K562 (cell line): ENCODE measurements around the gene GIPR. TPM values are rescaled to one million over a fixed set of nuclear protein-coding genes. Genes with fewer than 3 reads are reported as not detected.
A peak's percentile ranks its signal among the peaks of the same experiment; 100 is the strongest.

Experiments used
- GABPB1 ChIP-seq: sonication (generic); formaldehyde crosslinking; IDR thresholded peaks from 2 replicates; pipeline ENCODE4 v1.8.0; 2022; ENCODE audit warnings: mild to moderate bottlenecking, missing genetic modification reagents
- HDAC2 ChIP-seq: fragments of 450-650 bp; IDR thresholded peaks from 2 replicates; pipeline ENCODE4 v1.6.1; 2016; ENCODE audit warnings: mild to moderate bottlenecking
- KLF13 ChIP-seq: fragments of 450-650 bp; IDR thresholded peaks from 2 replicates; pipeline ENCODE4 v1.6.1; 2016; ENCODE audit warnings: missing genetic modification characterization, low read depth, mild to moderate bottlenecking, missing compliant biosample characterization, moderate library complexity, borderline replicate concordance
- NFYB ChIP-seq: IDR thresholded peaks from 2 replicates; pipeline ENCODE4 v1.6.1; 2011; ENCODE audit warnings: mild to moderate bottlenecking, moderate library complexity; ENCODE audit not compliant: insufficient read length; ENCODE audit errors: extremely low read depth
- PHF20 ChIP-seq: fragments of 450-650 bp; IDR thresholded peaks from 2 replicates; pipeline ENCODE4 v1.6.1; 2018; ENCODE audit not compliant: partially characterized antibody
- PTBP1 ChIP-seq: fragments of 200-400 bp; formaldehyde crosslinking; IDR thresholded peaks from 2 replicates; pipeline ENCODE4 v1.6.1; 2017; ENCODE audit warnings: low read depth, low read length
- SMARCA4 ChIP-seq: fragments of 450-650 bp; IDR thresholded peaks from 2 replicates; pipeline ENCODE4 v1.6.1; 2016
- SMARCA5 ChIP-seq: fragments of 450-650 bp; IDR thresholded peaks from 2 replicates; pipeline ENCODE4 v1.6.1; 2016
- ZBTB11 ChIP-seq, 3 experiments: fragments of 200-800 bp in 1 of 3; fragments of 250-450 bp in 1 of 3; fragments of 450-650 bp in 1 of 3; sonication (Bioruptor Pico) in 1 of 3; sonication (Bioruptor generic) in 1 of 3; formaldehyde crosslinking in 1 of 3; IDR thresholded peaks; 2 replicates each; pipeline versions ENCODE4 v1.6.1 to v1.8.0; 2016 to 2022; ENCODE audit warnings: mild to moderate bottlenecking in 2 of 3, missing genetic modification characterization in 2 of 3, missing compliant biosample characterization in 1 of 3, moderate library complexity in 1 of 3
- ZKSCAN1 ChIP-seq: fragments of 150-350 bp; IDR thresholded peaks from 2 replicates; pipeline ENCODE4 v1.6.1; 2016; ENCODE audit warnings: low read depth, low read length
- ZNF143 ChIP-seq: sonication (generic); formaldehyde crosslinking; IDR thresholded peaks from 2 replicates; pipeline ENCODE4 v1.9.0; 2022; ENCODE audit warnings: mild to moderate bottlenecking, missing genetic modification reagents
- polyA plus RNA-seq, 8 experiments: library from polyadenylated mRNA; depleted of rRNA in 4 of 8; stranded (reverse) in 5 of 8; unstranded in 3 of 8; fragments of >200 nt; fragmentation: Nextera tagmentation in 2 of 8; fragmentation: Illumina TruSeq in 1 of 8; extraction: Ambion mirVana in 2 of 8; extraction: Trizol in 1 of 8; gene quantifications; 2 replicates each; pipeline versions ENCODE4 v1.2.1 to v1.2.3, GENCODE V29; 2011 to 2014; ENCODE audit warnings: inconsistent platforms in 1 of 8, missing spikeins in 1 of 8
- total RNA-seq, 7 experiments: library from RNA; depleted of rRNA in 6 of 7; stranded (reverse); fragments of >200 nt in 6 of 7; fragmentation: Illumina TruSeq in 2 of 7; extraction: Trizol in 2 of 7; gene quantifications; 2 replicates each; pipeline versions ENCODE4 v1.2.1 to v1.2.3, GENCODE V29; 2011 to 2021; ENCODE audit warnings: low replicate concordance in 1 of 7
- TF ChIP-seq, protein P1 (sequence below), 2 experiments: IDR thresholded peaks; 2 replicates each; pipeline ENCODE4 v1.6.1; 2012; ENCODE audit warnings: improper control_type of control experiment in 2 of 2, low read depth in 2 of 2, low read length in 2 of 2, borderline replicate concordance in 1 of 2
- TF ChIP-seq, protein P2 (sequence below): sonication (generic); formaldehyde crosslinking; IDR thresholded peaks from 2 replicates; pipeline ENCODE4 v1.9.0; 2022; ENCODE audit warnings: mild to moderate bottlenecking, missing genetic modification reagents

Gene GIPR
- total and polyA plus RNA-seq, 9 of the 15 experiments (the other 6 are each of a cell fraction or from before 2014, with no cell fraction given), result 2.2 to 26.8 (median 12.7) TPM

- TF ChIP-seq, protein P1, sequence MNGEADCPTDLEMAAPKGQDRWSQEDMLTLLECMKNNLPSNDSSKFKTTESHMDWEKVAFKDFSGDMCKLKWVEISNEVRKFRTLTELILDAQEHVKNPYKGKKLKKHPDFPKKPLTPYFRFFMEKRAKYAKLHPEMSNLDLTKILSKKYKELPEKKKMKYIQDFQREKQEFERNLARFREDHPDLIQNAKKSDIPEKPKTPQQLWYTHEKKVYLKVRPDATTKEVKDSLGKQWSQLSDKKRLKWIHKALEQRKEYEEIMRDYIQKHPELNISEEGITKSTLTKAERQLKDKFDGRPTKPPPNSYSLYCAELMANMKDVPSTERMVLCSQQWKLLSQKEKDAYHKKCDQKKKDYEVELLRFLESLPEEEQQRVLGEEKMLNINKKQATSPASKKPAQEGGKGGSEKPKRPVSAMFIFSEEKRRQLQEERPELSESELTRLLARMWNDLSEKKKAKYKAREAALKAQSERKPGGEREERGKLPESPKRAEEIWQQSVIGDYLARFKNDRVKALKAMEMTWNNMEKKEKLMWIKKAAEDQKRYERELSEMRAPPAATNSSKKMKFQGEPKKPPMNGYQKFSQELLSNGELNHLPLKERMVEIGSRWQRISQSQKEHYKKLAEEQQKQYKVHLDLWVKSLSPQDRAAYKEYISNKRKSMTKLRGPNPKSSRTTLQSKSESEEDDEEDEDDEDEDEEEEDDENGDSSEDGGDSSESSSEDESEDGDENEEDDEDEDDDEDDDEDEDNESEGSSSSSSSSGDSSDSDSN (IDR thresholded peaks at IDR 0.05; ENCODE audit: borderline replicate concordance in 1 of 2, low read depth in 2 of 2, low read length in 2 of 2), result 0 out of 4 replicates have a peak, but pooled peaks of 1 of the 2 experiments have one; percentile 28
- TF ChIP-seq NFYB (no peak), PHF20 (peak; percentile 36), SMARCA5 (peak; percentile 92), SMARCA4 (peak; percentile 56), ZKSCAN1 (0 out of 2 replicates have a peak, but pooled peaks have one; percentile 11), ZNF143 (peak; percentile 12; the same call in 1 of the 2 replicates), PTBP1 (0 out of 2 replicates have a peak, but pooled peaks have one; percentile 31), GABPB1 (CRISPR knock-in tag) (peak; percentile 42), HDAC2 (peak; percentile 74), ZBTB11 (CRISPR knock-in tag; IDR thresholded peaks at IDR 0.05) (peak in 1 of 3 experiments; percentile 48; a peak in 1 of 6 replicates), KLF13 (tag) (peak; percentile 54; the same call in 1 of the 2 replicates)
- TF ChIP-seq, protein P2, sequence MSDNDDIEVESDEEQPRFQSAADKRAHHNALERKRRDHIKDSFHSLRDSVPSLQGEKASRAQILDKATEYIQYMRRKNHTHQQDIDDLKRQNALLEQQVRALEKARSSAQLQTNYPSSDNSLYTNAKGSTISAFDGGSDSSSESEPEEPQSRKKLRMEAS (CRISPR knock-in tag), result peak; percentile 56
These were observed 28.9 kb upstream of the GIPR start, which contains the start of gene EML2 (continued) for GRCh38 chr19:45638930-45639729.
